GM13977 (cell line): ENCODE results near the gene CRAT.

Source experiments
- DNase-seq: peaks from one replicate; pipeline ENCODE4 v3.0.0; 2012; ENCODE audit warnings: low spot score
- in situ Hi-C: fragments of 300-500 bp; cut with MboI; formaldehyde crosslinking; loops from one replicate; pipeline ENCODE4 v1.12.0; 2022; ENCODE audit warnings: low sequenced_read_pairs, low pct_unique_long_range_greater_than_20kb, mixed read lengths, inconsistent platforms; ENCODE audit not compliant: unreplicated experiment
- TF ChIP-seq, protein P1 (sequence below): IDR thresholded peaks from 2 replicates; pipeline ENCODE4 v1.5.1; 2012; ENCODE audit warnings: mild to moderate bottlenecking, control low read depth; ENCODE audit not compliant: insufficient read depth; ENCODE audit errors: extremely low read depth, missing control alignments

The CRAT gene

DNA sequence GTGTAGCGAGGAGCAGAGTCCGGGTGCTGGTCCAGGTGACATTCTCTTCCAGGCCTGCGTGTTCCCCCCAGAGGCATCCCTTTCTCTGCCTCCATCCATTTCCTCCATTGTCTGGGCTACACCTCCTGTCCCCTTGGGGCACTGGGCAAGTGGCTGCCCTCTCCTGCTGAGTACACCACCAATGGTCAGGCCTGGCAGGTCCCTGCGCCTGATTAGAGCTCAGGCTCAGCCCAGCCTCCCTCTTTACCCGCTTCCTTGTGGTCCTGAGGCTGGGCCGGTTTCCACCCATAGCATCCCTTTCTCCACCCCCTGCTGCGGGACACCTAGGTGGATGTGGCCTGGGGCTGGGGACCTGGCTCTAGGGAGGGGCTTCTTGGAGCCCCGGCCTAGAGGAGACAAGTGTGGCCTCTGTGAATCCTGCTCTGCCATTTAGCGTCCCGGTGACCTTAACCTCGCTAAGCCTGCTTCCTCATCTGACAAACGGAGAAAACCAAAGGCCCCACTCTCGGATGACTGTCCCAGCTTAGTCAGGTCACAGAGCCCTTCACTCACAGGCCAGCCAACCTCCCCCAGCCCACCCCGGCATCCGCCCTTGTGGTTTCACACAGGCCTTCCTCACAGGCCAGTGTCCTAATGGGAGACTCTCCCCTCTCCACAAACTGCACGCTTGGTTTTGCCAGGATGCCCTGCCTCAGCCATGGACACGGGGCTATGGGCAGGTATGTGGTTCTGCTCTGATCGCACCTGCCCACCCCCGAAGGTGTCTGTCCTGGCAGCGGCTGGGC is 16.8 kb downstream of the CRAT start:
- TF ChIP-seq, protein P1, sequence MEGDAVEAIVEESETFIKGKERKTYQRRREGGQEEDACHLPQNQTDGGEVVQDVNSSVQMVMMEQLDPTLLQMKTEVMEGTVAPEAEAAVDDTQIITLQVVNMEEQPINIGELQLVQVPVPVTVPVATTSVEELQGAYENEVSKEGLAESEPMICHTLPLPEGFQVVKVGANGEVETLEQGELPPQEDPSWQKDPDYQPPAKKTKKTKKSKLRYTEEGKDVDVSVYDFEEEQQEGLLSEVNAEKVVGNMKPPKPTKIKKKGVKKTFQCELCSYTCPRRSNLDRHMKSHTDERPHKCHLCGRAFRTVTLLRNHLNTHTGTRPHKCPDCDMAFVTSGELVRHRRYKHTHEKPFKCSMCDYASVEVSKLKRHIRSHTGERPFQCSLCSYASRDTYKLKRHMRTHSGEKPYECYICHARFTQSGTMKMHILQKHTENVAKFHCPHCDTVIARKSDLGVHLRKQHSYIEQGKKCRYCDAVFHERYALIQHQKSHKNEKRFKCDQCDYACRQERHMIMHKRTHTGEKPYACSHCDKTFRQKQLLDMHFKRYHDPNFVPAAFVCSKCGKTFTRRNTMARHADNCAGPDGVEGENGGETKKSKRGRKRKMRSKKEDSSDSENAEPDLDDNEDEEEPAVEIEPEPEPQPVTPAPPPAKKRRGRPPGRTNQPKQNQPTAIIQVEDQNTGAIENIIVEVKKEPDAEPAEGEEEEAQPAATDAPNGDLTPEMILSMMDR: no peak
- in situ Hi-C loops: no loop called here
- no peak for DNase-seq

- in situ Hi-C loops: no loop called here
- TF ChIP-seq, protein P1: no peak
- no peak for DNase-seq
These were observed 21.3 kb downstream of the CRAT start for GRCh38 chr9:129089246-129089645.

DNA sequence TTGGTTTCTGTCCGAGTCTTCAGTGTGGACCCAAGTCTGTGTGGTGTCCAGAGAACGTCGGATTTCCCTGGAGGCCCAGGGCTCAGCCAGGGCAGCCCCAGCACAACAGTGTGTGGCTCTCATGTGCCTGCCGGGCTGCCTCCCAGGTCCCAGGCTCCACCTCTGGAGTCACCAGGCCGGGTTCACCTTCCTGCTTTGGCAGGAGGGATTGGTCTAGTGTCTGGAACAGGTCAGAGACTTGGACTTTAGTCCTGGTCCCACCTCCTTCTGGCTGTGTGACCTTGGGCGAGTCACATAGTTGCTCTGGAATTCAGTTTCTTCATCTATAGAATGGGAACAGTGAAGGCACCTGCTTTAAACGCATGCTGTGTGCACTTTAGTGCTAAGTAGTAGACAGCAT is 26.5 kb downstream of the CRAT start:
- no peak for DNase-seq
- TF ChIP-seq, protein P1: no peak
- in situ Hi-C loops: no loop called here

DNA sequence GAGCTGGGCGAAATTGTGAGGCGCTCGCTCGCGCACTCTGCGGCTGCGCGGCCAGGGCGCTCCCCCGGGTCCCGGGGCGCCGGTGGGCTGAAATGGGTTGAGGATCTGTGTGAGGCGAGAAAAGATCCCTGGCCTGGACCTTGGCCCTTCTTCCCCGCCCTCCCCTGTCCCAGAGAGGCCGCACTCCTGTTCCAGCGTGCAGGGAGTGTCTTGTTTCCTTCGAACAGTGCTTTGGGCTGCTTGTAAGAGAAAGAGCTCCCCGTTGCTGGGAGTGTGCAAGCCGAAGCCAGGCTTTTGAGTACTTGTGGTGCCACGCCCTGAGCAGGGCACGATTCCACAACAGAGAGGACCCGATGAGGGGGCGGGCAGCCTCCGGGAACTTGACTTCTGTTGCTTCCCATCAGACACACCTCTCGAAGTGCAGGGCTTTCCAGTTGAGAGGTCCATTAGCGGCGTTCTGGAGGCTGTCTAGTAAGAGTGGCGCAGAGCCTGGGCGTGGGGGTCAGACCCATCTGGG is 29.1 kb downstream of the CRAT start:
- in situ Hi-C loops: no loop called here
- DNase-seq: peak; percentile 97
- TF ChIP-seq, protein P1: no peak

- peak; percentile 100 for DNase-seq
- in situ Hi-C loops: no loop called here
- TF ChIP-seq, protein P1: no peak
These were observed 29.8 kb downstream of the CRAT start, which contains the start of gene DOLPP1 for GRCh38 chr9:129080601-129081387. Gene DOLPP1, plus strand, starts transcription at chr9:129081111. Its CDS starts 21 bp downstream, at chr9:129081132.

GRCh38 chr9:129080298-129080600 is 30.3 kb downstream of the CRAT start:
- in situ Hi-C loops: no loop called here
- DNase-seq: no peak
- TF ChIP-seq, protein P1: no peak
